Adrenal gland (tissue), 12 donors: ENCODE measurements around the gene TBXAS1. TPM values are rescaled to one million over a fixed set of nuclear protein-coding genes. Genes with fewer than 3 reads are reported as not detected.

Experiments
- DNase-seq, 7 donors: peaks; one replicate each; pipeline ENCODE4 v3.0.0-alpha.2; 2019 to 2020
- H3K27ac ChIP-seq, 5 donors: fragments of 200-600 bp; sonication (generic) in 4 of 5; 1 replicate in 3 of 5; 2 replicates in 2 of 5; pipeline versions ENCODE4 v1.5.1 to v1.8.0; 2016 to 2020; ENCODE audit warnings: mild to moderate bottlenecking in 1 of 5
- H3K27me3 ChIP-seq: fragments of 200-600 bp; 2 replicates; pipeline ENCODE4 v1.8.0; 2021
- H3K36me3 ChIP-seq, 2 donors: fragments of 200-600 bp; replicated peaks in 1 of 2; 1 replicate in 1 of 2; 2 replicates in 1 of 2; pipeline versions ENCODE4 v1.5.1 to v1.8.0; 2018 to 2022
- H3K4me1 ChIP-seq, 2 donors: fragments of 200-600 bp; replicated peaks in 1 of 2; 1 replicate in 1 of 2; 2 replicates in 1 of 2; pipeline versions ENCODE4 v1.5.1 to v1.8.0; 2018 to 2021
- H3K4me3 ChIP-seq, 4 donors: fragments of 200-600 bp; sonication (generic) in 3 of 4; one replicate each; pipeline ENCODE4 v1.5.1; 2016 to 2018
- H3K9me3 ChIP-seq, 3 donors: fragments of 200-600 bp; sonication (generic) in 1 of 3; replicated peaks in 1 of 3; 1 replicate in 2 of 3; 2 replicates in 1 of 3; pipeline versions ENCODE4 v1.5.1 to v1.8.0; 2016 to 2021
- POLR2A ChIP-seq, 2 donors: fragments of 450-650 bp; IDR thresholded peaks; one replicate each; pipeline ENCODE4 v1.6.1; 2017; ENCODE audit warnings: antibody characterized with exemption in 2 of 2, mild to moderate bottlenecking in 2 of 2, moderate library complexity in 1 of 2
- WGBS, 4 donors: extraction: QIAGEN DNeasy Blood & Tissue Kit in 2 of 4; methylation state at CpG; one replicate each; pipeline versions ENCODE4 v1.1.5 to v1.1.7; 2013 to 2017; 5-methylcytosine and 5-hydroxymethylcytosine counted together
- intact Hi-C, 2 donors: fragments of 100-400 bp; cut with DNase I; formaldehyde crosslinking; loops; one replicate each; pipeline versions ENCODE4 v1.14.1 to v1.15.0; 2022 to 2023
- polyA plus RNA-seq, 3 donors: library from polyadenylated mRNA; stranded (reverse); fragments of 200-250 nt in 2 of 3; fragments of 350-450 nt in 1 of 3; fragmentation: Illumina TruSeq in 1 of 3; extraction: RNeasy Lipid Tissue Mini Kit (QIAGEN cat#74804) in 1 of 3; gene quantifications; one replicate each; pipeline ENCODE4 v1.2.3, GENCODE V29; 2013 to 2014
- total RNA-seq, 9 donors: library from RNA; depleted of rRNA in 4 of 9; stranded (reverse); fragments of >200 nt in 4 of 9; fragments of 120-200 nt in 1 of 9; fragmentation: NEBNext Ultra II Directional in 1 of 9; extraction: Animal tissue kit (Norgen Biotek cat#: 25700) in 1 of 9; gene quantifications; one replicate each; pipeline versions ENCODE4 v1.1.0 to v1.2.4, GENCODE V29; 2013 to 2023
- TF ChIP-seq, protein P1 (sequence below), 6 experiments: fragments of 450-650 bp in 4 of 6; fragments of 200-600 bp in 2 of 6; sonication (generic) in 1 of 6; IDR thresholded peaks; 1 replicate in 5 of 6; 2 replicates in 1 of 6; pipeline versions ENCODE4 v1.5.1 to v1.8.0; 2016 to 2021; ENCODE audit warnings: antibody characterized with exemption in 6 of 6, mild to moderate bottlenecking in 2 of 6, moderate library complexity in 1 of 6
- donor health status: healthy with polysubstance abuse.
- donor health status: Bipolar disorder and iron deficiency.
- donor health status: DM: yes; HTN: yes; CAD: no.
- donor health status: DM: no; HTN: no; CAD: no.
- donor health status: DM: no; HTN: no; CAD: no.
- donor health status: DM: yes; HTN: yes; CAD: no.

The TBXAS1 gene
- total and polyA plus RNA-seq, 12 donors: 9.0 to 87.0 (median 27.3) TPM

DNA sequence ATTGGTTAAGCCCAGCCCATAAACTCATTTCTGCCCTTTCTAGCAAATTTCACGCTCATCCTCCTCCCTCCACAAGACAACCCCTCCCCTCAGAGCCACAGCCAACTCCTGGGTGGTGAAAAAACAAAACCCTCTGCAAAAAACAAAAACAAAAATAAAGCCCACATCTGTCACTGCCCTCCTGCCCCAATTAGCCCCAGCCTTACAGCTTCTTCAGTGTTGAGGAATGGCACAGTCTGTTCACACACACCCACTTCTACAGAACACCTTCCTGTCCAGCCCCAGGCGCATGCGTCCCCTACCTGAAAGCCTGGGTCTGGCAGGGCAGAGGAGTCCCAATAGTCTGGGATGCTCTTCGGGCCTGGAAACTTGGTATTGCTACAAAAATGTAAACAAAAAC, 199.2 kb downstream of the TBXAS1 start:
- intact Hi-C loops: no loop called here
- peak in 1 of 7 donors; percentile 38 for DNase-seq
- no peak for TF ChIP-seq POLR2A (IDR thresholded peaks at IDR 0.05)
- TF ChIP-seq, protein P1, sequence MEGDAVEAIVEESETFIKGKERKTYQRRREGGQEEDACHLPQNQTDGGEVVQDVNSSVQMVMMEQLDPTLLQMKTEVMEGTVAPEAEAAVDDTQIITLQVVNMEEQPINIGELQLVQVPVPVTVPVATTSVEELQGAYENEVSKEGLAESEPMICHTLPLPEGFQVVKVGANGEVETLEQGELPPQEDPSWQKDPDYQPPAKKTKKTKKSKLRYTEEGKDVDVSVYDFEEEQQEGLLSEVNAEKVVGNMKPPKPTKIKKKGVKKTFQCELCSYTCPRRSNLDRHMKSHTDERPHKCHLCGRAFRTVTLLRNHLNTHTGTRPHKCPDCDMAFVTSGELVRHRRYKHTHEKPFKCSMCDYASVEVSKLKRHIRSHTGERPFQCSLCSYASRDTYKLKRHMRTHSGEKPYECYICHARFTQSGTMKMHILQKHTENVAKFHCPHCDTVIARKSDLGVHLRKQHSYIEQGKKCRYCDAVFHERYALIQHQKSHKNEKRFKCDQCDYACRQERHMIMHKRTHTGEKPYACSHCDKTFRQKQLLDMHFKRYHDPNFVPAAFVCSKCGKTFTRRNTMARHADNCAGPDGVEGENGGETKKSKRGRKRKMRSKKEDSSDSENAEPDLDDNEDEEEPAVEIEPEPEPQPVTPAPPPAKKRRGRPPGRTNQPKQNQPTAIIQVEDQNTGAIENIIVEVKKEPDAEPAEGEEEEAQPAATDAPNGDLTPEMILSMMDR (IDR thresholded peaks at IDR 0.05): no peak
- WGBS, 4 donors: 97 to 98% (median 97%) methylated on average over 4 of the region's 4 CpGs
- Histone ChIP-seq H3K4me1 (no peaks in the 10 kb centered on the region), H3K4me3 (no peak overlapping the region), H3K9me3 (no peaks in the 10 kb centered on the region), H3K27me3 (no peaks in the 10 kb centered on the region), H3K36me3 (peaks cover 0 to 12% of the 10 kb centered on the region in 2 donors), H3K27ac (no peak overlapping the region)

DNA sequence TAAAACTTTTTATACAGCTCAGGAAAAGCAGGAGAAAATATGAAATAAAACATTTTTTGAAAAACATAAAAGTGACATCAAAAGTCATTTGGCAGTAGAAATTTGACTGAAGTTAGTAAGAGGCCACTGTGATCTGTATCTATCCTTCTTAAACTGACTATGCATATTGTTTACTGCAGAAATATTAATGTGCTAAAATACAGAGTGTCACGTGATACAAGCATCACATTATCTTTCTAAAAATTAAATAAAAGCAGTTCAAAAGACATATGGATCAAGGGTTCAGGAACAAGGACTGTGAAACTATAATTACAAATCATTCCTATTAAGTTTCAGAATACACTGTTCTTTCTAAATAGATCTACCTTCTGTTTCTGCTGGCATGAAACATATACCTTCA, 200.0 kb downstream of the TBXAS1 start:
- H3K4me1 ChIP-seq: no peaks in the 10 kb centered on the region
- DNase-seq: no peak
- no peak overlapping the region for H3K27ac ChIP-seq
- peaks cover 0 to 6% of the 10 kb centered on the region in 2 donors for H3K36me3 ChIP-seq
- TF ChIP-seq, protein P1 (IDR thresholded peaks at IDR 0.05): no peak
- TF ChIP-seq POLR2A (IDR thresholded peaks at IDR 0.05): no peak
- intact Hi-C loops: no loop called here
- no peaks in the 10 kb centered on the region for H3K27me3 ChIP-seq
- H3K4me3 ChIP-seq: no peak overlapping the region
- 86 to 96% (median 93%) methylated on average over 1 of the region's 1 CpG for WGBS, 4 donors
- no peaks in the 10 kb centered on the region for H3K9me3 ChIP-seq

DNA sequence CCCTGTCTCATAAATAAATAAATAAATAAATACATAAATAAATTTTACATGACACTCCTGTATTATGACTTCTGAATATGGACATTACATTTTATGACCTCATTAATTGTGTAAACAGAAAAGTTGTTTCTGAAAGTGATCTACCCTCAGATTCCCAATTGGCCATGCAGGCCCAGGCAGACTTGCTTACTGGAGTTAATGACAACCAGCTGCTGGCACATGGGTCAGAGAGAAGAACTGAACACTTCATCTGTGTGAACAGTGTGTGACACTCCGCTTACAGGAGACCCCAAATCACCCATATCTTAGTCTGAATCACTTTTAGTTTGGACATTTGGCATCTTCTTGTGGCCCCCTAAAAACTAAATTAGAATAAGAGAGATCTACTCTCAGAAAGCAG, 202.3 kb downstream of the TBXAS1 start:
- DNase-seq: no peak
- intact Hi-C loops: no loop called here
- WGBS, 4 donors: 93 to 100% (median 95%) methylated on average over 1 of the region's 1 CpG
- TF ChIP-seq POLR2A (IDR thresholded peaks at IDR 0.05): no peak
- TF ChIP-seq, protein P1 (IDR thresholded peaks at IDR 0.05): no peak
- H3K9me3 ChIP-seq: no peaks in the 10 kb centered on the region
- H3K27me3 ChIP-seq: no peaks in the 10 kb centered on the region
- no peaks in the 10 kb centered on the region for H3K36me3 ChIP-seq
- no peak overlapping the region for H3K4me3 ChIP-seq
- H3K4me1 ChIP-seq: peaks cover 2 to 5% of the 10 kb centered on the region in 2 donors
- no peak overlapping the region for H3K27ac ChIP-seq

DNA sequence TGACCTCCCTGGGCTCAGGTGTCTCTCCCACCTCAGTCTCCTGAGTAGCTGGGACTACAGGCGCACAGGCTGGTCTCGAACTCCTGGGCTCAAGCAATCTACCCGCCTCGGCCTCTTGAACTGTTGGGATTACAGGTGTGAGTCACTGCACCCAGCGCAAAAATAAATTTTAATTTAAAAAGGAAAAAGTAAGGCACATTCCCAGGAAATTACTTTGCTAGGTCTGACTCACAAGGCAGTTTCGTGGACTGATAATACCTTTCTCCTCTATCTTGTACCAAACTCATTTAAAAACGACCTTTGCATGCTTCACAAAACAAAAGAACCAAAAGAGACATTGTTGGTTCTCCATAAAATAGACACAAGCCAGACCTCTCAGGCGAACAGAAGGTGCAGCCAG, 204.0 kb downstream of the TBXAS1 start:
- intact Hi-C loops: no loop called here
- TF ChIP-seq, protein P1 (IDR thresholded peaks at IDR 0.05): no peak
- no peak for TF ChIP-seq POLR2A (IDR thresholded peaks at IDR 0.05)
- Histone ChIP-seq H3K27me3 (no peaks in the 10 kb centered on the region), H3K4me3 (no peak overlapping the region), H3K9me3 (no peaks in the 10 kb centered on the region), H3K27ac (peak overlapping the region in 2 of 5 donors; percentile 4 to 22), H3K4me1 (peaks cover 5 to 7% of the 10 kb centered on the region in 2 donors), H3K36me3 (peaks cover 0 to 12% of the 10 kb centered on the region in 2 donors)
- DNase-seq: peak in 1 of 7 donors; percentile 33
- WGBS, 4 donors: 71 to 84% (median 78%) methylated on average over 8 of the region's 8 CpGs
